IMR-90 (cell line): ENCODE measurements around the gene ZBTB11. TPM values are rescaled to one million over a fixed set of nuclear protein-coding genes. Genes with fewer than 3 reads are reported as not detected.

Source experiments
- ATAC-seq: fragments of 200-7000 bp; cut with Tn5 transposase; 2 replicates; pipeline ENCODE4 v1.9.1; 2020; ENCODE audit warnings: low read depth, mild to moderate bottlenecking, moderate library complexity
- BruUV-seq: library from RNA; stranded (reverse); fragments of 400-500 nt; replicated peaks from 2 replicates; lab custom pipeline; 2021; lab: Mats Ljungman, UMichigan
- CTCF ChIA-PET: fragments of 300-600 bp; formaldehyde crosslinking; extraction: SDS; loops from one replicate; lab custom pipeline; 2021; ENCODE audit warnings: antibody characterized with exemption; lab: Yijun Ruan, JAX
- POLR2A ChIA-PET: fragments of 300-600 bp; sonication (Branson Sonifier 250); formaldehyde crosslinking; loops from one replicate; lab custom pipeline; 2022; ENCODE audit warnings: antibody characterized with exemption; ENCODE audit not compliant: unreplicated experiment; lab: Charles Lee
- DNase-seq: peaks from one replicate; pipeline ENCODE4 v3.0.0; 2013
- H2AFZ ChIP-seq: replicated peaks from 2 replicates; pipeline ENCODE3; 2013; ENCODE audit warnings: low read length, mild to moderate bottlenecking; ENCODE audit not compliant: poor library complexity
- H2AK5ac ChIP-seq: 2 replicates; pipeline ENCODE4 v1.6.1; 2013; ENCODE audit warnings: low read depth, low read length, inconsistent platforms
- H2AK9ac ChIP-seq: replicated peaks from 2 replicates; pipeline ENCODE3; 2013; ENCODE audit warnings: mild to moderate bottlenecking, low read depth, low read length, moderate library complexity; ENCODE audit not compliant: poor library complexity
- H2BK120ac ChIP-seq: 2 replicates; pipeline ENCODE4 v1.6.1; 2013; ENCODE audit warnings: low read depth, low read length, inconsistent platforms
- H2BK15ac ChIP-seq: 3 replicates; pipeline ENCODE4 v1.6.1; 2013; ENCODE audit warnings: low read depth, low read length, inconsistent platforms
- H2BK20ac ChIP-seq: 2 replicates; pipeline ENCODE4 v1.6.1; 2013; ENCODE audit warnings: low read depth, mild to moderate bottlenecking, inconsistent platforms, low read length, moderate library complexity
- H2BK5ac ChIP-seq: 2 replicates; pipeline ENCODE4 v1.6.1; 2013; ENCODE audit warnings: mild to moderate bottlenecking, low read depth, low read length, inconsistent platforms; ENCODE audit not compliant: poor library complexity, severe bottlenecking
- H3K14ac ChIP-seq: replicated peaks from 2 replicates; pipeline ENCODE4 v1.6.1; 2013; ENCODE audit warnings: low read depth, low read length, inconsistent platforms
- H3K18ac ChIP-seq: 2 replicates; pipeline ENCODE4 v1.6.1; 2013; ENCODE audit warnings: low read depth, low read length, control low read depth
- H3K23ac ChIP-seq: 2 replicates; pipeline ENCODE4 v1.6.1; 2013; ENCODE audit warnings: low read depth, low read length, inconsistent platforms
- H3K27ac ChIP-seq: 2 replicates; pipeline ENCODE4 v1.5.1; 2013; ENCODE audit warnings: mild to moderate bottlenecking, control low read depth, low read length; ENCODE audit not compliant: insufficient read depth
- H3K27me3 ChIP-seq: 2 replicates; pipeline ENCODE4 v1.6.1; 2013; ENCODE audit warnings: low read length; ENCODE audit not compliant: control insufficient read depth, insufficient read depth
- H3K36me3 ChIP-seq: 2 replicates; pipeline ENCODE4 v1.6.1; 2013; ENCODE audit warnings: low read length, mixed read lengths; ENCODE audit not compliant: control insufficient read depth, insufficient read depth
- H3K4ac ChIP-seq: 2 replicates; pipeline ENCODE4 v1.6.1; 2013; ENCODE audit warnings: low read depth, low read length, inconsistent platforms
- H3K4me1 ChIP-seq: 2 replicates; pipeline ENCODE4 v1.6.1; 2013; ENCODE audit warnings: low read length, mixed read lengths; ENCODE audit not compliant: control insufficient read depth, insufficient read depth
- H3K4me2 ChIP-seq: 2 replicates; pipeline ENCODE4 v1.6.1; 2013; ENCODE audit warnings: low read depth, mild to moderate bottlenecking, control low read depth, low read length, moderate library complexity
- H3K4me3 ChIP-seq: 2 replicates; pipeline ENCODE4 v1.5.1; 2013; ENCODE audit warnings: low read depth, mild to moderate bottlenecking, control low read depth, low read length, moderate library complexity; ENCODE audit not compliant: insufficient read depth
- H3K56ac ChIP-seq: 2 replicates; pipeline ENCODE4 v1.6.1; 2013; ENCODE audit warnings: low read length, inconsistent platforms; ENCODE audit not compliant: insufficient read depth; ENCODE audit errors: extremely low read depth
- H3K79me1 ChIP-seq, 2 experiments: 2 replicates each; pipeline ENCODE4 v1.6.1; 2013; ENCODE audit warnings: low read length in 2 of 2, inconsistent platforms in 1 of 2, low read depth in 1 of 2
- H3K9ac ChIP-seq: 2 replicates; pipeline ENCODE4 v1.6.1; 2013; ENCODE audit warnings: low read depth, low read length, control low read depth
- H3K9me1 ChIP-seq: 2 replicates; pipeline ENCODE4 v1.6.1; 2013; ENCODE audit warnings: low read length, inconsistent platforms; ENCODE audit not compliant: insufficient read depth
- H3K9me3 ChIP-seq: 2 replicates; pipeline ENCODE4 v1.6.1; 2013; ENCODE audit warnings: low read length; ENCODE audit not compliant: control insufficient read depth, insufficient read depth
- H4K20me1 ChIP-seq: 2 replicates; pipeline ENCODE4 v1.6.1; 2013; ENCODE audit warnings: low read length, inconsistent platforms; ENCODE audit not compliant: insufficient read depth
- H4K5ac ChIP-seq: 2 replicates; pipeline ENCODE4 v1.6.1; 2013; ENCODE audit warnings: mild to moderate bottlenecking, low read depth, low read length, control low read depth
- H4K8ac ChIP-seq, 2 experiments: 2 replicates each; pipeline ENCODE4 v1.6.1; 2013; ENCODE audit warnings: low read depth in 2 of 2, low read length in 2 of 2, control low read depth in 1 of 2, inconsistent platforms in 1 of 2
- H4K91ac ChIP-seq: 2 replicates; pipeline ENCODE4 v1.6.1; 2013; ENCODE audit warnings: low read depth, low read length, inconsistent platforms; ENCODE audit not compliant: insufficient read depth
- CHD1 ChIP-seq: IDR thresholded peaks from 2 replicates; pipeline ENCODE4 v1.6.1; 2012; ENCODE audit warnings: low read depth, low read length, improper control_type of control experiment
- FOS ChIP-seq: fragments of 150-350 bp; IDR thresholded peaks from 2 replicates; pipeline ENCODE4 v1.6.1; 2016; ENCODE audit warnings: low read depth, low read length
- MAFK ChIP-seq: IDR thresholded peaks from 2 replicates; pipeline ENCODE4 v1.6.1; 2012; ENCODE audit warnings: low read depth, low read length, improper control_type of control experiment
- MAZ ChIP-seq: IDR thresholded peaks from 2 replicates; pipeline ENCODE4 v1.6.1; 2012; ENCODE audit warnings: low read depth, mild to moderate bottlenecking, low read length, improper control_type of control experiment, moderate library complexity, borderline replicate concordance
- NFE2L2 ChIP-seq: fragments of 150-350 bp; IDR thresholded peaks from 2 replicates; pipeline ENCODE4 v1.6.1; 2016; ENCODE audit warnings: low read depth, mild to moderate bottlenecking, low read length
- RFX5 ChIP-seq: IDR thresholded peaks from 2 replicates; pipeline ENCODE4 v1.8.0; 2012; ENCODE audit warnings: low read depth, mild to moderate bottlenecking, low read length, moderate library complexity
- WGBS, 2 experiments: methylation state at CpG; one replicate each; pipeline versions ENCODE4 v1.1.5 to v1.1.7; 2013; ENCODE audit warnings: missing lambda C conversion rate in 2 of 2; ENCODE audit not compliant: insufficient read length in 1 of 2; ENCODE audit errors: extremely low coverage in 2 of 2; 5-methylcytosine and 5-hydroxymethylcytosine counted together
- dilution Hi-C: fragments of 300-500 bp; cut with HindIII; formaldehyde crosslinking; loops from one replicate; pipeline ENCODE4 v1.14.3; 2018; ENCODE audit warnings: low sequenced_read_pairs; ENCODE audit not compliant: unreplicated experiment
- in situ Hi-C: fragments of 300-500 bp; cut with MboI; formaldehyde crosslinking; loops from 3 replicates; pipeline ENCODE4 v1.14.3; 2019; ENCODE audit warnings: low sequenced_read_pairs, inconsistent platforms, mixed read lengths
- intact Hi-C: fragments of 100-400 bp; cut with micrococcal nuclease; formaldehyde crosslinking; loops from 2 replicates; pipeline ENCODE4 v1.10.0; 2022
- polyA plus RNA-seq, 3 experiments: library from polyadenylated mRNA; depleted of rRNA; stranded (reverse); fragments of >200 nt; gene quantifications; 2 replicates each; pipeline ENCODE4 v1.2.3, GENCODE V29; 2012; ENCODE audit warnings: low replicate concordance in 1 of 3
- total RNA-seq: library from RNA; depleted of rRNA; stranded (reverse); fragments of >200 nt; gene quantifications from 2 replicates; pipeline ENCODE4 v1.2.3, GENCODE V29; 2012

The ZBTB11 gene
- total and polyA plus RNA-seq, 2 of the 4 experiments (the other 2 are of a cell fraction) = 6.0 to 17.2 TPM

DNA sequence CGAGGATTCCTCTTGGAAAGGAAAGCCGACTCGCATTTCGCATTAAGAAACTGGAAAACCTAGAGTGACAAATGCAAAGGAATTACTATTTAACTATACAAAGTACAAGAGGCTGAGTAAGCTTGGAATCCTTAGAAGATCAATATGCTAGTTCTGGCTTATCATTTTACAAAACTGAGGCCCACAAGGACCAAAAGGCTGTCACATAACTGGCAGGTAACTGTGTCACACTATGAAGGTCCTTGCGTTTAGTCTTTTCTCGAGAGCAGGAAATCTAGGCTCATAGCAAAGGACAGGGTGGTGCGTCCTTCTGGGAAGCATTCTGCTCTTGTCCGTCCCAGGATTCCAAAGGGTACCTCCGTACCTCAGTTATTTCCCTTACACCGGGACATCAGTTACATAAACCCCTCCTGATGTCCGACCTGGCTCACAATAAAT, 9.0 kb upstream of the ZBTB11 start:
- no peak for DNase-seq
- no TSS peak for BruUV-seq

More for the DNA sequence above, 9.0 kb upstream of the ZBTB11 start:
- Histone ChIP-seq H2AK9ac (peak overlapping the region; percentile 99), H4K91ac (peak overlapping the region; percentile 79), H3K4me3 (peak overlapping the region; percentile 67), H3K27ac (peak overlapping the region; percentile 82), H3K56ac (peak overlapping the region; percentile 97), H3K36me3 (peaks cover 27% of the 10 kb centered on the region), H4K5ac (peak overlapping the region; percentile 53), H3K27me3 (no peaks in the 10 kb centered on the region), H2BK20ac (no peak overlapping the region), H3K4me1 (peaks cover under 1% of the 10 kb centered on the region; the same call in 1 of the 2 replicates), H2BK15ac (peak overlapping the region; percentile 1; the same call in 1 of the 3 replicates), H2BK120ac (peak overlapping the region; percentile 8), H2BK5ac (peak overlapping the region; percentile 94), H3K18ac (peak overlapping the region; percentile 16), H2AK5ac (peak overlapping the region; percentile 78), H4K20me1 (peaks cover 42% of the 10 kb centered on the region), H3K4ac (peak overlapping the region; percentile 93), H4K8ac (peak overlapping the region; percentile 77 to 94), H3K9me3 (no peaks in the 10 kb centered on the region), H3K14ac (peak overlapping the region; percentile 99), H3K23ac (peak overlapping the region; percentile 96), H3K9me1 (0 out of 2 replicates have a peak, but pooled peaks cover under 1% of the 10 kb centered on the region), H3K4me2 (peak overlapping the region; percentile 95), H3K9ac (peak overlapping the region; percentile 93), H2AFZ (peak overlapping the region; percentile 95), H3K79me1 (peaks cover 0 to 31% of the 10 kb centered on the region in 2 experiments; a peak in 3 of 4 replicates)
- ATAC-seq = peak; percentile 13
- WGBS, 2 experiments = no CpG with 5 or more reads among the region's 11 CpGs
- in situ Hi-C loops (no loop called here), intact Hi-C loops (no loop called here), dilution Hi-C loops (no loop called here)
- ChIA-PET CTCF (no interaction called here), POLR2A (no interaction called here)
- TF ChIP-seq MAZ (no peak), CHD1 (no peak), FOS (no peak), RFX5 (no peak), MAFK (no peak), NFE2L2 (no peak)
